SJCRH30 (cell line): ENCODE results near the gene RALBP1. TPM values are rescaled to one million over a fixed set of nuclear protein-coding genes. Genes with fewer than 3 reads are reported as not detected.

Source experiments
- DNase-seq, 2 experiments: peaks; one replicate each; pipeline ENCODE4 v3.0.0-alpha.2; 2015 to 2020
- H3K27ac ChIP-seq: fragments of 250-450 bp; sonication (Bioruptor Pico); 2 replicates; pipeline ENCODE4 v1.5.1; 2020; ENCODE audit warnings: mild to moderate bottlenecking, moderate library complexity
- H3K27me3 ChIP-seq: fragments of 250-450 bp; sonication (Bioruptor Pico); 2 replicates; pipeline ENCODE4 v1.5.1; 2020; ENCODE audit warnings: mild to moderate bottlenecking, moderate library complexity
- H3K36me3 ChIP-seq: fragments of 250-450 bp; sonication (Bioruptor Pico); 2 replicates; pipeline ENCODE4 v1.5.1; 2020; ENCODE audit warnings: mild to moderate bottlenecking, moderate library complexity
- H3K4me1 ChIP-seq: fragments of 250-450 bp; sonication (Bioruptor Pico); 2 replicates; pipeline ENCODE4 v1.5.1; 2020; ENCODE audit warnings: mild to moderate bottlenecking, moderate library complexity
- H3K4me3 ChIP-seq: fragments of 250-450 bp; sonication (Bioruptor Pico); 2 replicates; pipeline ENCODE4 v1.5.1; 2020; ENCODE audit warnings: mild to moderate bottlenecking, moderate library complexity
- H3K9me3 ChIP-seq: fragments of 250-450 bp; sonication (Bioruptor Pico); replicated peaks from 2 replicates; pipeline ENCODE4 v1.5.1; 2020; ENCODE audit warnings: mild to moderate bottlenecking, moderate library complexity
- total RNA-seq: library from RNA; depleted of rRNA; stranded (reverse); fragments of >200 nt; shearing (Covaris generic); gene quantifications from 2 replicates; pipeline ENCODE4 v1.2.3, GENCODE V29; 2014

Gene RALBP1
- total RNA-seq, 1 experiment from 2014 or later, result 34.7 TPM

- no peaks in the 10 kb centered on the region for H3K9me3 ChIP-seq
- H3K4me1 ChIP-seq, result no peaks in the 10 kb centered on the region
- H3K36me3 ChIP-seq, result no peaks in the 10 kb centered on the region
- no peak for DNase-seq
- no peak overlapping the region for H3K4me3 ChIP-seq
- H3K27ac ChIP-seq, result no peak overlapping the region
- no peaks in the 10 kb centered on the region for H3K27me3 ChIP-seq
These were observed 64.0 kb downstream of the RALBP1 start for GRCh38 chr18:9539283-9539682.

DNA sequence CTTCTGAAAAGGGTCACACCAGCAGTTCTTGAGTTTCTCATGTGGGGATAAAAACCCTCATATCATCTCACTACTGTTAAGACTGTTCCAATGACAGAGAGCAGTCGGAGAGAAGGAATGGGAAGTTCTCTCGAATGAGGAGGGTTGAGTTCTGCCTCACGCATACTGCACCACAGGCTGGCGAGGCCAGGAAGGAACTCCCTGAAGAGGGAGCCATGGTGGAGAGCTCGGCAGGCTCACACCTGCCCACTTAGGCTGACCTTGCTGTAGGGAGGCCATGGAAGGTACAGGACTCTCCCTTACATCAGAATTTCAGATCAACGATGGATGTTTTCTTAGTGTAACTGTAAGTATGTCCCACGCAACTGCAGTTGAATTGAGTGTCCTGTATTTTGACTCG is 64.6 kb downstream of the RALBP1 start:
- H3K4me3 ChIP-seq, result no peak overlapping the region
- no peak overlapping the region for H3K27ac ChIP-seq
- no peaks in the 10 kb centered on the region for H3K27me3 ChIP-seq
- no peaks in the 10 kb centered on the region for H3K4me1 ChIP-seq
- no peaks in the 10 kb centered on the region for H3K36me3 ChIP-seq
- DNase-seq, result no peak
- no peaks in the 10 kb centered on the region for H3K9me3 ChIP-seq

DNA sequence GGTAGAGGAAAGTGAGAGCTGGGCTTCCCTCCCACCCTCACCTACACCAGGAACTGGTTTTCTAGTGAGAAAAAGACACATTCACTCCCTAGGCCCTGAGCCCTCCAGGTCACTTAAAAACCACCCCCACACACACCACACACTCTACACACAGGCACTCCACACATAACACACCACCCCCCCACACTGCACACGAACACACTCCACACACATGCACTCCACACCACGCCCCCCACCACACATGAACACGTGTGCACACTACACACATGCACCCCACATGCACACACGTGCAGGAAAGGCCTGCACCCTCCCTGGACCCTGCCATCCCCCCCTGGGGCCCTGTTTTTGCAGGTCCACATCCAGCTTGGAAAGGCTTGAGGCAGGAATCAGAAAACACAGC is 67.6 kb downstream of the RALBP1 start:
- peaks cover 7% of the 10 kb centered on the region; the same call in 1 of the 2 replicates for H3K36me3 ChIP-seq
- no peaks in the 10 kb centered on the region for H3K27me3 ChIP-seq
- no peak overlapping the region for H3K27ac ChIP-seq
- H3K4me1 ChIP-seq, result no peaks in the 10 kb centered on the region
- no peak overlapping the region for H3K4me3 ChIP-seq
- no peaks in the 10 kb centered on the region for H3K9me3 ChIP-seq
- no peak for DNase-seq

DNA sequence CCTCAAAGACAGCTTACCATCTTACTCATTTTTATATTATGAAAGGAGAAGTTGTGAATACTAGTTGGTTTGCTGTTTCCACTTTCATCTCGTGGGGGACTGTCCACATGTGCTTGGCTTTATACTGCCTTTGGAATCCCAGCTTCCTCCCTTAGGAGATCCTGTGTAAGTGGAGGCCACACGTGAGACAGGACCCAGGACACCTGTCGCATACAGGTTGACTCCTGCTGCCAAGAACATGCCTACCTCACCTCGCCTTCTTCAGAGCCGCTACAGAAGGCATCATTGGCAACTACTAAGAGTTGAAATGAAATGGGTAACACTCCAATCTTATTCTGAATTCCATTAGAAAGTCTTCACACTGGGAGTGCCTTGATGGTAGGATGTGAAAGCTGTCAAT is 69.7 kb downstream of the RALBP1 start:
- Histone ChIP-seq H3K4me1 (no peaks in the 10 kb centered on the region), H3K36me3 (peaks cover 14% of the 10 kb centered on the region), H3K27me3 (no peaks in the 10 kb centered on the region), H3K27ac (no peak overlapping the region), H3K4me3 (no peak overlapping the region), H3K9me3 (no peaks in the 10 kb centered on the region)
- no peak for DNase-seq

DNA sequence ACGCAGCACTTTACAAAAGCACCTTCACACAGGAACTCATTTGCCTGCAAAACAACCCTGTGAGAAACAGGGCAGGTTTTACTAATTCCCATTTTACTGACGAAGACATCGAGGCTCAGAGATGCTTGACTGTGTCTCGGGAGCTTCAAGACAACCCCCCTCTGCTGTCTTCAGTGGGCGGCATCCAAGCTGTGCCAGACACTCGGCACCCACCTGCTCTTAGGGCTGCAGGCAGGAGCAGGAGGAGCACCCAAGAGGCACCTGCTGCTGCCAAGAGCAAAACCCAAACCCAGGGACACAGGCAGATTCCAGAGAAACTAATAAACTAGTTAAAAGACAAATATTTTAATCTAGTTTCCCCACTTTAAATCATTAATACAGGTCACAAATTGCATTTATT is 71.2 kb downstream of the RALBP1 start:
- H3K36me3 ChIP-seq, result peaks cover 16% of the 10 kb centered on the region
- H3K4me1 ChIP-seq, result no peaks in the 10 kb centered on the region
- H3K4me3 ChIP-seq, result no peak overlapping the region
- H3K27ac ChIP-seq, result no peak overlapping the region
- DNase-seq, result no peak
- H3K27me3 ChIP-seq, result no peaks in the 10 kb centered on the region
- no peaks in the 10 kb centered on the region for H3K9me3 ChIP-seq

DNA sequence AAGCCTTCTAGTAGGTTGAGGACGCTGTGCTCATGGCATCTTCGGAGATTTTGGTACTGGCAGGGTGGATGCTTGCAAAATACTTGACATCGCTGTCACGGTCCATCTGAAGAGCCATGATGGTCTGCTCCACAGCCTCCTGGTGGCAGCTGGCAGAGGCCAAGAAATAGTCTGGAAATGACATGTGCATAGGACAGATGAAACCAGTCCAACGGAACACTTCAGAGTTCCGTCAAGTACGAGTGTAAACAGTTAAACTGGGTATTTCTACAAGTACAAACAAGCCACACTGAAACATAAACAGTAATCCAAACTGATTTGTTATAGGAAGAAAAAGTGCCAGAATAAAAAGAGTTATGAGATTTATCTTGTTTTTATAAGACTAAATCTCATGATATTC is 72.5 kb downstream of the RALBP1 start:
- Histone ChIP-seq H3K27me3 (no peaks in the 10 kb centered on the region), H3K36me3 (peaks cover 22% of the 10 kb centered on the region), H3K4me1 (no peaks in the 10 kb centered on the region), H3K9me3 (no peaks in the 10 kb centered on the region), H3K4me3 (no peak overlapping the region), H3K27ac (no peak overlapping the region)
- DNase-seq, result no peak

DNA sequence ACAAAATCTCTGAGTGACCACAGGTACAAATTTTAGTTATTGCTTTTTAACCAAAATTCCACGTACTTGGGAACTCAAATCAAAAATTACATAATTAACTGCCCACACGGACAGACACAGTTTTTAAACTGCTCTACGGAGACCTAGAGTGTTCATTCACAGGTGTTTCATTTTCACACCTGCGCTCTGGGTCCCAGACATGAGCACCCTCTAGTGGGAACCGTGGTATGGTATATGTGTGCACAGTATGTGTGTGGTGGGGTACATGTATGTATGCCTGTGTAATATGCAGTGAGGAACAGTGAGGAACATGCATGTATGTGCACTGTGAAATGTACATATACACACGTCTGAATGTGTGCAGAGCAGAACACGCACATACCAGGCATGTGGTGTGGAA is 74.1 kb downstream of the RALBP1 start:
- H3K27ac ChIP-seq, result no peak overlapping the region
- H3K36me3 ChIP-seq, result peaks cover 33% of the 10 kb centered on the region
- H3K4me1 ChIP-seq, result no peaks in the 10 kb centered on the region
- no peak for DNase-seq
- H3K9me3 ChIP-seq, result no peaks in the 10 kb centered on the region
- no peak overlapping the region for H3K4me3 ChIP-seq
- no peaks in the 10 kb centered on the region for H3K27me3 ChIP-seq

DNA sequence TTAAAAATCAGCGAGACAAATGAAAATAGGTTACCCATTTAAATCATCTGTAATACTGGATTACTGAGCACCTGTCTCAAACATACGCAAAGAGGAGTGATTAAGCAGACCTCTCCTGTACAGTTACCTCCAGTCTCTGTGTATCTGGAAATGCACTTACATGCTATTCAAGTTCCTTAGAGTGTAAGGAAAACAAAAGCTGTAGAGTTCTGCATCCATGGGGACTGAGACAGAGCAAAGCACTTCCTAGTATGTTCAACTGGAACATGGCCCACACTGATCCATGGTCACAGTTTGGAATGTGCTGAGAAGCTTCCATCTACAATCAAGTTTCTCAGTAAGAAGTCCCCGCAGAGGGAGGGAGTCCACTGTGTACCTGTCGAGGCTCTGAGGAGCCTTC is 75.1 kb downstream of the RALBP1 start:
- no peak for DNase-seq
- no peak overlapping the region for H3K27ac ChIP-seq
- H3K36me3 ChIP-seq, result peaks cover 35% of the 10 kb centered on the region
- H3K4me3 ChIP-seq, result no peak overlapping the region
- no peaks in the 10 kb centered on the region for H3K4me1 ChIP-seq
- H3K9me3 ChIP-seq, result no peaks in the 10 kb centered on the region
- H3K27me3 ChIP-seq, result no peaks in the 10 kb centered on the region

GRCh38 chr18:9552191-9552590 is 76.9 kb downstream of the RALBP1 start:
- H3K36me3 ChIP-seq, result peaks cover 40% of the 10 kb centered on the region
- no peaks in the 10 kb centered on the region for H3K27me3 ChIP-seq
- H3K4me1 ChIP-seq, result no peaks in the 10 kb centered on the region
- no peak overlapping the region for H3K4me3 ChIP-seq
- no peak overlapping the region for H3K27ac ChIP-seq
- H3K9me3 ChIP-seq, result no peaks in the 10 kb centered on the region
- DNase-seq, result no peak

- Histone ChIP-seq H3K9me3 (no peaks in the 10 kb centered on the region), H3K27me3 (no peaks in the 10 kb centered on the region), H3K4me1 (no peaks in the 10 kb centered on the region), H3K36me3 (peaks cover 42% of the 10 kb centered on the region), H3K4me3 (no peak overlapping the region), H3K27ac (no peak overlapping the region)
- no peak for DNase-seq
These were observed 77.3 kb downstream of the RALBP1 start for GRCh38 chr18:9552616-9553015.

DNA sequence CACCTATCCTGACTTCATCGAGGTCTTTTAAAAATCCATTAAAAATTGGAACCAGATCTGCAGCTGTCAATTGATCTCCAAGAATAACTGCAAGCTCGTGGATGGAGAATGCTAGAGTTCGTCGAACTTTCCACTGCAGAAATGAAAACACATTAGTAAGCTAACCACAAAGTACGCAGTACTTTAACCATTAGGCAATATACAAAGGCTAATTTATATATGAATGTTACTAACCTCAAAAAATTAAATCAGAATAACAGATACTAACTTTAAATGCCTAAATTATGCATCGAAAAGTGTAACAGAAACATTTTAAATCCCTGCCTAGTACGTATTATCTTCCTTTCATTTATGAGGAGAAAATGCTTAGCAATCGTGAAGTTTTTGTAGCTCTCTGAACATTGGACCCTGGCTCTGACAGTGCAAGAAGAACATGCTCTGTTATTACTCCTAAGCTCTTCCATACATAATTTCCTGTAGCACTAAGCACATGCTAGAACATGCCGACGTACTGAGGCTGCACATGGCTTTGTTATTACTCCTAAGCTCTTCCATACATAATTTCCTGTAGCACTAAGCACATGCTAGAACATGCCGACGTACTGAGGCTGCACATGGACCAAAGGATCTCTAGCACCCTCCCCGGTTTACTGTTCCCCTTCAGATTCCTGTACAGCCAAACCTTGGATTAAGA is 82.1 kb downstream of the RALBP1 start:
- Histone ChIP-seq H3K36me3 (peaks cover 36% of the 10 kb centered on the region), H3K9me3 (no peaks in the 10 kb centered on the region), H3K27me3 (no peaks in the 10 kb centered on the region), H3K27ac (no peak overlapping the region), H3K4me3 (no peak overlapping the region), H3K4me1 (no peaks in the 10 kb centered on the region)
- DNase-seq, result no peak

DNA sequence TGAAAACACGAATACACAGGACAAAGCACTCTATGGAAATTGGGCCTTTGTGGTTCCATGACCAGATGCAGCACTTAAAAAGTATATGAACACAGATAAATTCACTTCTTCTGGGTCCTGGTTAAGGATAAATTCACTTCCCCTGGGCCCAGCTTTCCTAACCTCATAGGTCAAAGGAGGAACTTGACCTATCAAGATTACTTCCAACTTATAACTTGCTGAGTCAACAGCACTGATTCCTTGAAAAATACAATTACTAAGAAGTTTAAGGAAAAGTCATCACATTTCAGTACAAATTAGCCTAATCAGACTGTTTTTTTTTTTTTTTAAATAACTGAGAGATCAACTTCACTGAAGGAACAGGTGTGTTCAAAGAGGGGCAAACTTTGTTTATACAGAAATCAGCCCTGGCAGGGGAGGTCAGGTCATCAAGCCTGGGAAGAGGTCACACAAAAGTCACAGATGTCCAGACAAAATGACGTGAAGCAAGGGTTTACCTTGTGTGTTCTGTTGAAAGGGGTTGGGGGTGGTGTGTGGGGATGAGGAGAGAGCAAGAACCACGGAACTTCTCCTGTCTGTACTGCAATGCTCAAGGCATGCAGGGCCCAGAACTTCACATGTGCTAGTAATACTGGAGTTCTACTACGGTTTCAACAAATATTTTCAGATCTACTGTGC is 83.2 kb downstream of the RALBP1 start:
- peaks cover 28% of the 10 kb centered on the region for H3K36me3 ChIP-seq
- no peak overlapping the region for H3K4me3 ChIP-seq

GRCh38 chr18:9559253-9559652 is 83.9 kb downstream of the RALBP1 start:
- Histone ChIP-seq H3K9me3 (no peaks in the 10 kb centered on the region), H3K27ac (no peak overlapping the region), H3K4me1 (no peaks in the 10 kb centered on the region), H3K27me3 (no peaks in the 10 kb centered on the region), H3K4me3 (no peak overlapping the region), H3K36me3 (peaks cover 25% of the 10 kb centered on the region)
- no peak for DNase-seq

More for the DNA sequence above, 83.2 kb downstream of the RALBP1 start:
- no peaks in the 10 kb centered on the region for H3K4me1 ChIP-seq
- H3K9me3 ChIP-seq, result no peaks in the 10 kb centered on the region
- no peak for DNase-seq
- H3K27me3 ChIP-seq, result no peaks in the 10 kb centered on the region
- H3K27ac ChIP-seq, result no peak overlapping the region

DNA sequence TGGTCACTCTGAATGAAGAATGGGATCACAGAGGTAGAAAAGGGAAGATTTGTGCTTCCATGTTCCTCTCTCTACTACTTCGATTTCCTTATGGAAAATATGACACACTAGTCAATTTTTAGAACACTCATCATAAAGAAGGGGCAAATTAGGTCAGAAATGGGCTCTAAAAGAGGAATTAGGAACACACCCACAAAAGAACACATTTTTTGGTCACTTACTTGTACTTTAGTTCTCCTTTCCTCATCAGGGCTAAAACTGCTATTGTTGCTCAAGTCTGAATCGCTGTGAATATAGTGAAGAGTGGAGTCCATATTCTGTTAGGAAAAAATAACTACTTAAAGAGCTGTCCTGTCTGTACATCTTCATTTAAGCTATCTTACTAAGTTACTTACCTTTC is 86.4 kb downstream of the RALBP1 start:
- Histone ChIP-seq H3K36me3 (peaks cover 17% of the 10 kb centered on the region), H3K9me3 (no peaks in the 10 kb centered on the region)
- no peak for DNase-seq

GRCh38 chr18:9562584-9562983 is 87.3 kb downstream of the RALBP1 start:
- Histone ChIP-seq H3K27ac (no peak overlapping the region), H3K36me3 (peaks cover 9% of the 10 kb centered on the region; the same call in 1 of the 2 replicates)

More for the DNA sequence above, 86.4 kb downstream of the RALBP1 start:
- no peak overlapping the region for H3K27ac ChIP-seq
- no peaks in the 10 kb centered on the region for H3K4me1 ChIP-seq
- H3K27me3 ChIP-seq, result no peaks in the 10 kb centered on the region
- H3K4me3 ChIP-seq, result no peak overlapping the region

DNA sequence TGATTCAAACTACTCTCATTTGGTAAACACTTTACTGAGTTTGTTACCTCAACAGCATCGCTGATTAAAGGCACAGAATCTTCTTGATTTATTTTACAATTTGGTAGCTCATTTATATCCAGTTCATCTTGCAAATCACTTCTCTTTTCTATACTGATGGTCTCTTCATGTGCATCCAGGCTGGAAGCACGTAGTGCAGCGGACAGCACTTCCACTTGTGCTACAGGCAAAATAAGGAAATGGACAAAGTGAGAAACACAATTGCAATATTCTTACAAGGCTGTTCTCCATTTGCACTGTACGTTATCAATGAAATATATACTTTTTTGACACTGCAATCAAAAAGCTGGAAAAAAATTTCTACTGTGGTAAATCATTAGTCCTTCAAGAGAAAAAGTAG is 88.0 kb downstream of the RALBP1 start:
- H3K4me1 ChIP-seq, result no peaks in the 10 kb centered on the region
- peaks cover 8% of the 10 kb centered on the region; the same call in 1 of the 2 replicates for H3K36me3 ChIP-seq
- no peaks in the 10 kb centered on the region for H3K9me3 ChIP-seq
- no peak overlapping the region for H3K27ac ChIP-seq
- DNase-seq, result no peak
- H3K4me3 ChIP-seq, result no peak overlapping the region
- H3K27me3 ChIP-seq, result no peaks in the 10 kb centered on the region

More at GRCh38 chr18:9562584-9562983, 87.3 kb downstream of the RALBP1 start:
- no peak overlapping the region for H3K4me3 ChIP-seq
- no peaks in the 10 kb centered on the region for H3K27me3 ChIP-seq
- no peaks in the 10 kb centered on the region for H3K9me3 ChIP-seq
- no peaks in the 10 kb centered on the region for H3K4me1 ChIP-seq
- DNase-seq, result no peak
